Mesenchymal stem cell (in vitro differentiated cells and primary cell): ENCODE results near the gene ALK.

Experiments used
- DNase-seq: peaks from one replicate; pipeline ENCODE4 v3.0.0-alpha.2; 2013
- H2AFZ ChIP-seq: one replicate; pipeline ENCODE4 v1.6.1; 2013; ENCODE audit warnings: low read depth, mild to moderate bottlenecking, control low read depth, inconsistent platforms, low read length, moderate library complexity
- H2AK5ac ChIP-seq: 2 replicates; pipeline ENCODE4 v1.6.1; 2013; ENCODE audit warnings: low read length, moderate library complexity, mild to moderate bottlenecking, inconsistent platforms; ENCODE audit not compliant: severe bottlenecking
- H2BK120ac ChIP-seq: one replicate; pipeline ENCODE4 v1.6.1; 2013; ENCODE audit warnings: low read depth, mild to moderate bottlenecking, inconsistent platforms, low read length, moderate library complexity
- H2BK12ac ChIP-seq, 2 experiments: one replicate each; pipeline ENCODE4 v1.6.1; 2013; ENCODE audit warnings: inconsistent platforms in 2 of 2, low read length in 2 of 2, mild to moderate bottlenecking in 2 of 2, moderate library complexity in 2 of 2, control low read depth in 1 of 2
- H2BK15ac ChIP-seq: one replicate; pipeline ENCODE4 v1.6.1; 2013; ENCODE audit warnings: mild to moderate bottlenecking, low read depth, inconsistent platforms; ENCODE audit not compliant: poor library complexity, severe bottlenecking
- H2BK5ac ChIP-seq: 2 replicates; pipeline ENCODE4 v1.6.1; 2013; ENCODE audit warnings: low read depth, mild to moderate bottlenecking, low read length, control low read depth, inconsistent platforms; ENCODE audit not compliant: poor library complexity, severe bottlenecking
- H3K14ac ChIP-seq, 2 experiments: one replicate each; pipeline ENCODE4 v1.6.1; 2013; ENCODE audit warnings: inconsistent platforms in 2 of 2, low read length in 2 of 2, control low read depth in 1 of 2, mild to moderate bottlenecking in 1 of 2, moderate library complexity in 1 of 2
- H3K18ac ChIP-seq, 2 experiments: one replicate each; pipeline ENCODE4 v1.6.1; 2013; ENCODE audit warnings: inconsistent platforms in 2 of 2, low read length in 2 of 2, control low read depth in 1 of 2, low read depth in 1 of 2, mild to moderate bottlenecking in 1 of 2
- H3K23ac ChIP-seq, 2 experiments: one replicate each; pipeline ENCODE4 v1.6.1; 2013; ENCODE audit warnings: inconsistent platforms in 2 of 2, low read length in 2 of 2, mild to moderate bottlenecking in 2 of 2, moderate library complexity in 2 of 2, control low read depth in 1 of 2
- H3K27ac ChIP-seq: 2 replicates; pipeline ENCODE4 v1.5.1; 2013; ENCODE audit warnings: mild to moderate bottlenecking, moderate library complexity, low read length, control low read depth, inconsistent platforms; ENCODE audit not compliant: poor library complexity, severe bottlenecking
- H3K27me3 ChIP-seq, 2 experiments: 2 replicates each; pipeline versions ENCODE4 v1.6.1 to v1.7.0; 2013; ENCODE audit warnings: low read length in 2 of 2, mild to moderate bottlenecking in 2 of 2, moderate library complexity in 2 of 2, control low read depth in 1 of 2, inconsistent platforms in 1 of 2; ENCODE audit not compliant: control insufficient read depth in 1 of 2, insufficient read depth in 1 of 2
- H3K36me3 ChIP-seq, 2 experiments: 2 replicates each; pipeline versions ENCODE4 v1.6.1 to v1.7.0; 2013; ENCODE audit warnings: low read length in 2 of 2, control low read depth in 1 of 2, inconsistent platforms in 1 of 2, low read depth in 1 of 2, mild to moderate bottlenecking in 1 of 2; ENCODE audit not compliant: insufficient read depth in 2 of 2, control insufficient read depth in 1 of 2
- H3K4ac ChIP-seq, 2 experiments: one replicate each; pipeline ENCODE4 v1.6.1; 2013; ENCODE audit warnings: inconsistent platforms in 2 of 2, low read length in 2 of 2, mild to moderate bottlenecking in 2 of 2, moderate library complexity in 2 of 2, control low read depth in 1 of 2, low read depth in 1 of 2
- H3K4me1 ChIP-seq: 2 replicates; pipeline ENCODE4 v1.6.1; 2013; ENCODE audit warnings: low read depth, low read length, control low read depth; ENCODE audit not compliant: control insufficient read depth, insufficient read depth
- H3K4me2 ChIP-seq: 2 replicates; pipeline ENCODE4 v1.6.1; 2013; ENCODE audit warnings: low read length, mild to moderate bottlenecking, inconsistent platforms; ENCODE audit not compliant: poor library complexity, severe bottlenecking
- H3K4me3 ChIP-seq, 2 experiments: 2 replicates each; pipeline versions ENCODE4 v1.5.1 to v1.7.0; 2013; ENCODE audit warnings: low read length in 2 of 2, mild to moderate bottlenecking in 2 of 2, control low read depth in 1 of 2, low read depth in 1 of 2; ENCODE audit not compliant: insufficient read depth in 1 of 2
- H3K79me1 ChIP-seq: replicated peaks from 2 replicates; pipeline ENCODE4 v1.6.1; 2013; ENCODE audit warnings: mild to moderate bottlenecking, control low read depth, low read length, inconsistent platforms; ENCODE audit not compliant: poor library complexity, severe bottlenecking
- H3K9ac ChIP-seq: 2 replicates; pipeline ENCODE4 v1.7.0; 2013; ENCODE audit warnings: mild to moderate bottlenecking, low read length, moderate library complexity
- H3K9me3 ChIP-seq: 2 replicates; pipeline ENCODE4 v1.7.0; 2013; ENCODE audit warnings: mild to moderate bottlenecking, low read length; ENCODE audit not compliant: control insufficient read depth
- H4K8ac ChIP-seq: one replicate; pipeline ENCODE4 v1.6.1; 2013; ENCODE audit warnings: inconsistent platforms, mild to moderate bottlenecking, low read length, moderate library complexity
- H4K91ac ChIP-seq: one replicate; pipeline ENCODE4 v1.6.1; 2013; ENCODE audit warnings: mild to moderate bottlenecking, low read length, inconsistent platforms
- WGBS: methylation state at CpG from one replicate; pipeline ENCODE4 v1.1.7; 2013; ENCODE audit warnings: mixed read lengths; 5-methylcytosine and 5-hydroxymethylcytosine counted together

ALK gene

GRCh38 chr2:29223257-29223656 is 698.1 kb downstream of the ALK start:
- no peak overlapping the region for H3K4me2 ChIP-seq
- H2BK5ac ChIP-seq = no peak overlapping the region
- H4K8ac ChIP-seq = no peak overlapping the region
- no peak overlapping the region for H3K4me3 ChIP-seq
- H3K9ac ChIP-seq = no peak overlapping the region
- no peaks in the 10 kb centered on the region for H3K36me3 ChIP-seq
- no peak overlapping the region for H2BK15ac ChIP-seq
- no peak overlapping the region for H3K23ac ChIP-seq
- no peak overlapping the region for H2AK5ac ChIP-seq
- H3K27me3 ChIP-seq = peaks cover 55 to 60% of the 10 kb centered on the region in 2 experiments
- DNase-seq = no peak
- no peak overlapping the region for H3K18ac ChIP-seq
- no peak overlapping the region for H4K91ac ChIP-seq
- H3K79me1 ChIP-seq = no peaks in the 10 kb centered on the region
- no peak overlapping the region for H3K27ac ChIP-seq
- H3K9me3 ChIP-seq = no peaks in the 10 kb centered on the region
- no peak overlapping the region for H2BK120ac ChIP-seq
- H3K4ac ChIP-seq = no peak overlapping the region
- H2BK12ac ChIP-seq = no peak overlapping the region
- H3K14ac ChIP-seq = no peak overlapping the region
- no peak overlapping the region for H2AFZ ChIP-seq
- peaks cover 10% of the 10 kb centered on the region for H3K4me1 ChIP-seq
- 97% methylated on average over 8 of the region's 11 CpGs for whole genome bisulfite sequencing

GRCh38 chr2:29222381-29223179 is 698.8 kb downstream of the ALK start:
- H3K18ac ChIP-seq = no peak overlapping the region
- no peak overlapping the region for H2AFZ ChIP-seq
- peaks cover 48 to 58% of the 10 kb centered on the region in 2 experiments for H3K27me3 ChIP-seq
- H2BK15ac ChIP-seq = no peak overlapping the region
- H3K9me3 ChIP-seq = no peaks in the 10 kb centered on the region
- H2BK12ac ChIP-seq = no peak overlapping the region
- H2BK120ac ChIP-seq = no peak overlapping the region
- no peaks in the 10 kb centered on the region for H3K36me3 ChIP-seq
- WGBS = 91% methylated on average over 11 of the region's 11 CpGs
- H3K23ac ChIP-seq = no peak overlapping the region
- H3K4me1 ChIP-seq = peaks cover 8% of the 10 kb centered on the region
- H3K9ac ChIP-seq = no peak overlapping the region
- H3K27ac ChIP-seq = no peak overlapping the region
- H4K91ac ChIP-seq = no peak overlapping the region
- H4K8ac ChIP-seq = no peak overlapping the region
- no peak overlapping the region for H3K4me3 ChIP-seq
- H2AK5ac ChIP-seq = no peak overlapping the region
- H3K4ac ChIP-seq = no peak overlapping the region
- H3K14ac ChIP-seq = no peak overlapping the region
- no peak overlapping the region for H3K4me2 ChIP-seq
- no peak for DNase-seq
- H3K79me1 ChIP-seq = no peaks in the 10 kb centered on the region
- H2BK5ac ChIP-seq = no peak overlapping the region

GRCh38 chr2:29220506-29221270 is 700.7 kb downstream of the ALK start:
- Histone ChIP-seq H2BK120ac (no peak overlapping the region), H2AK5ac (no peak overlapping the region), H3K4me2 (no peak overlapping the region), H2AFZ (no peak overlapping the region), H3K27ac (no peak overlapping the region), H3K18ac (no peak overlapping the region), H4K91ac (no peak overlapping the region), H3K4me3 (no peak overlapping the region), H3K27me3 (peaks cover 37 to 42% of the 10 kb centered on the region in 2 experiments), H3K23ac (no peak overlapping the region), H3K9me3 (no peaks in the 10 kb centered on the region), H3K79me1 (no peaks in the 10 kb centered on the region), H4K8ac (no peak overlapping the region), H2BK15ac (no peak overlapping the region), H3K36me3 (no peaks in the 10 kb centered on the region), H3K14ac (no peak overlapping the region), H2BK5ac (no peak overlapping the region), H3K9ac (no peak overlapping the region), H2BK12ac (no peak overlapping the region), H3K4ac (no peak overlapping the region), H3K4me1 (peaks cover 8% of the 10 kb centered on the region)
- 86% methylated on average over 12 of the region's 12 CpGs for WGBS
- no peak for DNase-seq

GRCh38 chr2:29219374-29219773 is 702.0 kb downstream of the ALK start:
- H3K23ac ChIP-seq = no peak overlapping the region
- no peaks in the 10 kb centered on the region for H3K36me3 ChIP-seq
- H3K27ac ChIP-seq = no peak overlapping the region
- H3K4ac ChIP-seq = no peak overlapping the region
- H4K91ac ChIP-seq = no peak overlapping the region
- no peak overlapping the region for H2BK120ac ChIP-seq
- no peak overlapping the region for H2BK5ac ChIP-seq
- H3K27me3 ChIP-seq = peaks cover 28 to 40% of the 10 kb centered on the region in 2 experiments
- no peak overlapping the region for H2AK5ac ChIP-seq
- no peak overlapping the region for H2BK15ac ChIP-seq
- H2BK12ac ChIP-seq = no peak overlapping the region
- no peaks in the 10 kb centered on the region for H3K9me3 ChIP-seq
- H3K79me1 ChIP-seq = no peaks in the 10 kb centered on the region
- no peak for DNase-seq
- H2AFZ ChIP-seq = no peak overlapping the region
- WGBS = 82% methylated on average over 4 of the region's 4 CpGs
- no peak overlapping the region for H3K9ac ChIP-seq
- H3K4me2 ChIP-seq = no peak overlapping the region
- no peak overlapping the region for H3K14ac ChIP-seq
- H3K4me1 ChIP-seq = peaks cover 6% of the 10 kb centered on the region
- no peak overlapping the region for H4K8ac ChIP-seq
- no peak overlapping the region for H3K18ac ChIP-seq
- H3K4me3 ChIP-seq = no peak overlapping the region
